Suprapubic skin (tissue), 4 donors: ENCODE results near the gene TNIK. TPM values are rescaled to one million over a fixed set of nuclear protein-coding genes. Genes with fewer than 3 reads are reported as not detected.

Experiments
- DNase-seq, 2 donors: peaks; one replicate each; pipeline ENCODE4 v3.0.0-alpha.2; 2019; ENCODE audit warnings: low spot score in 2 of 2
- H3K27ac ChIP-seq: fragments of 200-600 bp; sonication (generic); one replicate; pipeline ENCODE4 v1.5.1; 2019
- H3K27me3 ChIP-seq: fragments of 200-600 bp; sonication (generic); one replicate; pipeline ENCODE4 v1.5.1; 2019
- H3K36me3 ChIP-seq: fragments of 200-600 bp; sonication (generic); one replicate; pipeline ENCODE4 v1.5.1; 2019
- H3K4me1 ChIP-seq: fragments of 200-600 bp; sonication (generic); one replicate; pipeline ENCODE4 v1.5.1; 2019
- H3K4me3 ChIP-seq: fragments of 200-600 bp; sonication (generic); one replicate; pipeline ENCODE4 v1.5.1; 2019; ENCODE audit warnings: mild to moderate bottlenecking
- H3K9me3 ChIP-seq: fragments of 200-600 bp; sonication (generic); one replicate; pipeline ENCODE4 v1.5.1; 2019
- CTCF ChIP-seq, 2 donors: fragments of 200-600 bp in 1 of 2; fragments of 450-650 bp in 1 of 2; sonication (generic) in 1 of 2; IDR thresholded peaks; one replicate each; pipeline ENCODE4 v1.5.1; 2016 to 2019; ENCODE audit warnings: antibody characterized with exemption in 2 of 2, mild to moderate bottlenecking in 1 of 2, moderate library complexity in 1 of 2
- EP300 ChIP-seq: sonication (generic); formaldehyde crosslinking; IDR thresholded peaks from one replicate; pipeline ENCODE4 v1.6.1; 2017; ENCODE audit warnings: antibody characterized with exemption
- POLR2A ChIP-seq, 2 donors: fragments of 450-650 bp; IDR thresholded peaks; one replicate each; pipeline ENCODE4 v1.6.1; 2017; ENCODE audit warnings: antibody characterized with exemption in 2 of 2, mild to moderate bottlenecking in 2 of 2, moderate library complexity in 2 of 2
- POLR2AphosphoS5 ChIP-seq, 3 donors: sonication (generic); formaldehyde crosslinking; IDR thresholded peaks; one replicate each; pipeline ENCODE4 v1.6.1; 2017; ENCODE audit warnings: antibody characterized with exemption in 3 of 3
- WGBS: methylation state at CpG from one replicate; pipeline ENCODE4 v1.1.5; 2018; 5-methylcytosine and 5-hydroxymethylcytosine counted together
- total RNA-seq, 4 donors: library from RNA; depleted of rRNA; stranded (reverse); fragments of >200 nt; gene quantifications; one replicate each; pipeline ENCODE4 v1.1.0, GENCODE V29; 2016

TNIK gene
- total RNA-seq, 4 donors from 2014 or later: 2.0 to 4.3 (median 3.1) TPM

DNA sequence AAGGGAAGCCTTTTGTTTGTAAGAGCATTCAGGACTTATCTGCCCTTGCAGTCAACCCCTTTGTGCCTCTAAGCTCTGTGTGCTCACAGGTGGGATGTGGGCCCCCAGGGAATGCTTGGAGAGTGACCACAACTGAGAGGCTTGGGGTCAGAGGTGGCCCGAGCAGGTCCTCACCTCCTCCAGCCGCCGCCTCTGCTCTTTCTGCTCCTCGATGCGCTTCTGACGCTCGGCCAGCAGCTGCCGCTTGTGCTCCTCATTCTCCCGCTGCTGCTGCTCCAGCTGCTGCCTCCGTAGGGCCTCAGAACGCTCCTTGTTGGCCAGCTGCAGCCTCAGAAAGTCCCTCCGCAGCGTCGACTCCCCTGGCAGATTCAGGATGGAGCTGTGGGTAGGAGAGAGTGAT is 302.9 kb downstream of the TNIK start:
- no peaks in the 10 kb centered on the region for H3K36me3 ChIP-seq
- H3K27me3 ChIP-seq: no peaks in the 10 kb centered on the region
- TF ChIP-seq POLR2A (IDR thresholded peaks at IDR 0.05) (no peak), CTCF (IDR thresholded peaks at IDR 0.05) (no peak), POLR2AphosphoS5 (IDR thresholded peaks at IDR 0.05) (no peak), EP300 (no peak)
- no peak for DNase-seq
- H3K27ac ChIP-seq: no peak overlapping the region
- WGBS: 82% methylated on average over 14 of the region's 14 CpGs
- no peak overlapping the region for H3K4me3 ChIP-seq
- peaks cover 4% of the 10 kb centered on the region for H3K4me1 ChIP-seq
- H3K9me3 ChIP-seq: no peaks in the 10 kb centered on the region

- Histone ChIP-seq H3K27me3 (no peaks in the 10 kb centered on the region), H3K9me3 (no peaks in the 10 kb centered on the region), H3K4me3 (no peak overlapping the region), H3K27ac (no peak overlapping the region), H3K36me3 (no peaks in the 10 kb centered on the region), H3K4me1 (peaks cover 4% of the 10 kb centered on the region)
- TF ChIP-seq CTCF (IDR thresholded peaks at IDR 0.05) (no peak), EP300 (no peak), POLR2AphosphoS5 (IDR thresholded peaks at IDR 0.05) (no peak), POLR2A (IDR thresholded peaks at IDR 0.05) (no peak)
- DNase-seq: no peak
- WGBS: 68% methylated on average over 3 of the region's 6 CpGs
Observed at GRCh38 chr3:171156401-171157010, 303.7 kb downstream of the TNIK start.

GRCh38 chr3:171155122-171155700 is 305.0 kb downstream of the TNIK start:
- Histone ChIP-seq H3K4me1 (peaks cover 4% of the 10 kb centered on the region), H3K36me3 (no peaks in the 10 kb centered on the region), H3K27me3 (no peaks in the 10 kb centered on the region), H3K27ac (no peak overlapping the region), H3K4me3 (no peak overlapping the region), H3K9me3 (no peaks in the 10 kb centered on the region)
- no peak for DNase-seq
- 61% methylated on average over 4 of the region's 4 CpGs for WGBS
- TF ChIP-seq POLR2A (IDR thresholded peaks at IDR 0.05) (no peak), CTCF (IDR thresholded peaks at IDR 0.05) (no peak), POLR2AphosphoS5 (IDR thresholded peaks at IDR 0.05) (no peak), EP300 (no peak)

- Histone ChIP-seq H3K27me3 (no peaks in the 10 kb centered on the region), H3K36me3 (no peaks in the 10 kb centered on the region), H3K27ac (no peak overlapping the region), H3K4me1 (peaks cover 4% of the 10 kb centered on the region), H3K9me3 (no peaks in the 10 kb centered on the region), H3K4me3 (no peak overlapping the region)
- no peak for DNase-seq
- no peak for TF ChIP-seq CTCF (IDR thresholded peaks at IDR 0.05)
- no peak for TF ChIP-seq EP300
- no peak for TF ChIP-seq POLR2A (IDR thresholded peaks at IDR 0.05)
- TF ChIP-seq POLR2AphosphoS5 (IDR thresholded peaks at IDR 0.05): no peak
- WGBS: 81% methylated on average over 2 of the region's 2 CpGs
Observed at GRCh38 chr3:171150945-171151344, 309.3 kb downstream of the TNIK start.

DNA sequence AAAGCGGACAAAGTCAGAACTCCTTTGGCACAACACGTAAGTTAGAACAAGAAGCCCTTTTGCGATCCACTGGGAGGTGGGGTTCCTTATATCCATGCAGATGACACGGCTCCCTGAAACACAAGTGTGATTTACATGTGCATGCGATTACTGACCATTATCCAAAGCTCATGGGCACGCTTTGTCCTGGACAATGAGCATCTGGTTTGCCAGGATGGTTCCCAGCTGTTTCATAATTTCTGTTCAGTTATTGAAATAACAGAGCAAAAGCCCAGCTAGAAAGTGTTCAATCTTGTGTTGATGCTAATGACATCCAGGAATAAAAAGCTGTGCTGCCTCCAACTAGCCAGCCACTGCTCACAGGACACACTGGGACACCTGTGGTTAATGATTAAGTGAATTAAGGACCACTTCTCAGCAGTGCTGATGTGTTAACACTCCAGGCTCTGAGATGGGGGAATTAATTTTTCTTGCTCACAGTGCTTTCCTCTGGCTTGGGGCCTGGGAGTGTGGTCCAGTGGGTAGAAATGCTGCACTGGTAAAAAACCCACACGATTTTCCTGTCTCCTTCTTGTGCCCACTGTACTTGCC is 310.6 kb downstream of the TNIK start:
- Histone ChIP-seq H3K27me3 (no peaks in the 10 kb centered on the region), H3K27ac (no peak overlapping the region), H3K4me3 (no peak overlapping the region), H3K36me3 (no peaks in the 10 kb centered on the region), H3K4me1 (no peaks in the 10 kb centered on the region), H3K9me3 (no peaks in the 10 kb centered on the region)
- no peak for DNase-seq
- WGBS: 94% methylated on average over 7 of the region's 7 CpGs
- no peak for TF ChIP-seq EP300
- no peak for TF ChIP-seq CTCF (IDR thresholded peaks at IDR 0.05)
- no peak for TF ChIP-seq POLR2A (IDR thresholded peaks at IDR 0.05)
- no peak for TF ChIP-seq POLR2AphosphoS5 (IDR thresholded peaks at IDR 0.05)
